ELF-1 (cell line): ENCODE data around the gene HIRA.

Experiments
- DNase-seq: peaks from one replicate; pipeline ENCODE4 v3.0.0-alpha.2; 2016; ENCODE audit warnings: low read depth, low spot score

Gene HIRA

GRCh38 chr22:19407649-19408606 is 23.6 kb downstream of the HIRA start:
- no peak for DNase-seq

- DNase-seq: no peak
These were observed 24.7 kb downstream of the HIRA start for GRCh38 chr22:19406846-19407245.

GRCh38 chr22:19406281-19406811 is 25.2 kb downstream of the HIRA start:
- DNase-seq: no peak

GRCh38 chr22:19405652-19406051 is 25.9 kb downstream of the HIRA start:
- no peak for DNase-seq

DNA sequence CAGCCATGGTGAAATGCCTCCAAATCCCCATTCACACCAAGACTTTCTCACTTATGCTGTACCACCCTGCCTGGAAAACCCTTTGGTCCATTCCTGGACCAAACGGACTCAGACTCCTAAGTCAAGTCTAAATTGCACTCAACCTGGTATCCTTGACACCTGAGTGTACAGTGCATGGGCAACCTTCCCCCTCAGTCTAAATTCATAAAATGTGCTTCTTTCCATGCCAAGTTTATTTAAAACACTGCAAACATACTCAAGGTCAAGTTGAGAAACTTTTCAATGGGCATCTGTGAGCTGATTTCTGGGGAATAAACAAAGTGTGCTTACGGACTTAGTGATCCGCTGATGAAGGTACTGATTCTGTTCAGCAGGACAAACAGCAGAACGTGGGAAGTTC is 26.4 kb downstream of the HIRA start:
- no peak for DNase-seq

GRCh38 chr22:19404676-19405075 is 26.9 kb downstream of the HIRA start:
- no peak for DNase-seq

DNA sequence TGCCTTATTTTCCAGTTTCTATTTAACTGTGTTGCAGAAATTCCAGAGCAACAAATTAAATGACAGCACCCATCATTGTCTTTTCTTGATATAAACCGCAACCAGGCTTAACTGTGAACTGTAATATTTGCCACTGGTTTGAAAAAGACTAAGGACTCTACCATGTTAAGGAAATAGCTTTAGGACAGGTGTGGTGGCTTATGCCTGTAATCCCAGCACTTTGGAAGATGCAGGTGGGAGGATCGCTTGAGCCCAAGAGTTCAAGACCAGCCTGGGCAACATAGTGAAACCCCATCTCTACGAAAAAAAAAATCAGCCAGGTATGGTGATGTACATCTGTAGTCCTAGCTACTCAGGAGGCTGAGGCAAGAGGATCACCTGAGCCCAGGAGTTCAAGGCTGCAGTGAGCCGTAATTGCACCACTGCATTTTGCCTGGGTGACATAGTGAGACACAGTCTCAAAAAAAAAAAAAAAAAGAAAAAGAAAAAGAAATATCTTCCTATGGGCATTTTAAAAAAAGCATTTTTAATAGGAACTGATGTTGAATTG is 28.8 kb downstream of the HIRA start:
- no peak for DNase-seq

GRCh38 chr22:19401483-19401882 is 30.1 kb downstream of the HIRA start:
- no peak for DNase-seq

DNA sequence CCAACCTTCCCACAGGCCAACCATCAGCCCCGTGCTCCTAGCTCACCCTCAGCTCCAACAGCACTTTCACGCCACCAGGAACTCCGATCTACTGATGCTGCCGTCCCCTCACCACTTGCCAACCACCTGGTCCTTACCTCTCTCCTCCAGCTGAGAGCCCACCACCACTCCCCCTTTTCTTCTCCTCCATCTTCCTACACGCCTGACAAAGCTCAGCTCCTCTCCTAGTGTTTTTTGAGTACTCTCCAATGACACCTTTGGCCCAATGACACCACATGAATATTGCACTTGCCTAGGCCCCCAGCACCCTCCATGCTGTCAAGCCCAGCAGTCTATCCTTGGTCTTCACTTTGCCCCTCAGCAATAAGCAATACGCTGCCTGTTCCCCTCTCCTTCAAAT is 30.7 kb downstream of the HIRA start:
- no peak for DNase-seq

DNA sequence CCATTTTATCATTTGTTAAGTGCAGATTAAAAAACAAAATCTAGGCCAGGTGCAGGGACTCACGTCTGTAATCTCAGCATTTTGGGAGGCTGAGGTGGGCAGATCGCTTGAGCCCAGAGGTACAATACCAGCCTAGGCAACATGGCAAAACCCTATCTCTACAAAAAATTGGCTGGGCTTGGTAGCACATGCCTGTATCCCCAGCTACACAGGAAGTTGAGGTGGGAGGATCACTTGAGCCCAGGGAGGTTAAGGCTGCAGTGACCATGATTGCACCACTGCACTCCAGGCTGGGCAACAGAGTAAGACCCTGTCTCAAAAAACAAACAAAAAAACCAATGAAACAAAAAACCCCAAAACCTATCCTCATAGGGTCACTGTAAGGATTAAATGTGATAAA is 32.9 kb downstream of the HIRA start:
- DNase-seq: no peak

DNA sequence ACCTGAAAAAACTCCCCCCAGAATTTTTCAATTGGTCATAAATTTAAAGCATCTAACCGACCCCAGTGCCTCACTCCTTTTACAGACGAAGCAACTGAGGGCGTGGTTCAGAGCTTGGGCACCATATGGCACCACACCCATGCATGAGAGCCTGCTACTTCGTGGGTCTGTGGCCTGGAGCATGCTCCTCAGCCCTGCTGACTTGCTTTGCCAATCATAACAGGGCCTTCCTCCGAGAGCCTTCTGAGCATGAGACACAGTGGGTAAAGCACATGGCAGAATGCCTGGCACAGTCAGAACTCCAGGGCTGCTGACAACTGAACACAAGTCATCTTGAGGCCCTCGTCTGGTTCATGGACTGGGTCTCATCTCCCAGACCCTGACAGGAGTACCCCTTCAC is 33.3 kb downstream of the HIRA start:
- no peak for DNase-seq

DNA sequence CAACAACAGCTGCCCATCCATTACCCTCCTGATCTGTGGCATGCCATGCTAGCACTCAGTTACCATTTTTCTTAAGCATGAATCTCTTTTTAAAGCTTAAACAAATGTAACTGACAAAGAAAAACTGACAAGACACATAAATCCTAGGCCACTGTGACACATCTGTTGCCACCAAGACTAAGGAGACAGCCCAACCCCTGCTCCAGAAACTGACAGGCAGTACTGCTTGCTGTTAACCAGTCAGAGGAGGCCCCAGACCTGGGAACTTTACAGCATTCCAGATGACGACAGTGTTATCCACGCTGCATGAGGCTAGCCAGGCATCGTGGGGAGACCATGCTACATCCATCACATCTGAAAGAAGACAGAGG is 33.8 kb downstream of the HIRA start:
- no peak for DNase-seq

DNA sequence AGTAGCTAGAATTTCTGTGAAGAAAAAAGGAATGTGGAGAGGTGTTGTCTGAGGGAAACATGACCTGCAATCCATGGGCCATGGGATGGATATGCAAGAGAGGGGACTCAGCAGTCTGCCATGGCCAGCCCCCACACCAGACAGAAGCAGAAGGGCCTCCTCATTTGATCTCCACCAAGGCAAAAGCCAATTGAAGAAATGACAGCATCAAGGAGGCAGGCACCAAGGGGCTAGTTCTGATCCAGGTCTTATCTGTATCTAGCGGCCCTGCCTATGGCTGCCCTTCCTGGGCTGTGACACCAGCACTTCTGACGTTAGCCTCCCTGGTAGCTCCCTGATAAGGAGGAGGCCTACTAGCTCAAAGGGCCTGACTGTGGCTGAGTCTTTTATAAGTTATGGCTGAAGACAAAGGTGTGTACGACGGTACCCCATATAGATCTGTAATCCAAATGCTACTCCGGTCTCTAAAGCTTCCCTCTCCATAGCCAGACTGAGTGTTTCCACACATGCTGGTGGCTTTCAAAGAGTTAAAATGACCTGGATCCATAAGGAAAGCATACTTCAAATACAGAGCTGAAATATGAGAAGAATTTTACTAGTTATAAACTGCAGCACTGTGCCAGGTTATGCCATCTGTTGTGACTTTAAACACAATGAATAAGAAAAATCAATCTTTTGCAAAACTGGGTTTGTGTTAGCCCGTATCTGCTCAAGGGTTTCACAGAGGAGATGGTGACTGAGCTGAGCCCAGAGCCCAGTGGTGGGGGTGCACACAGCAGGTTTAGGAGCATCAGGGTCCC is 34.4 kb downstream of the HIRA start:
- DNase-seq: no peak

GRCh38 chr22:19396561-19396933 is 35.0 kb downstream of the HIRA start:
- DNase-seq: no peak

DNA sequence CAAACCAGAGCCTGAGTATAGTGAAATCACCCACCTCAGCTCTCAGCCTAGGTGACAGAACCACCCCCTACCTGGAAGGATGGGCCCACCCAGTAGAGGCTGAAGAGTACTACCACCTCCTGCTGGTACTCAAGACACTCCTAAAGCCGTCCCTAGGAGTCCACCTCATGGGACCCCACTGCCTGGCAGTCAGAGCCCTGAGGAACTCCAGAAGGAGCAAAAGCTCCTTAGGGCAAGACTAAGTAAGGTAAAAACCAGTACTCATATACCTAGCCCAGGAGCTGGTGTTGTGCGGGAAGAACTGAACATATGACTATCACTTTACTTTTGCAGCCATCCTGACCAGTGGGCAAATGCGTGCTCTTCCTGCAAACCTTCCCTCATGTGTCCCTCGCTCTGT is 36.3 kb downstream of the HIRA start:
- DNase-seq: no peak

GRCh38 chr22:19394274-19395050 is 37.1 kb downstream of the HIRA start:
- no peak for DNase-seq

- no peak for DNase-seq
These were observed 37.8 kb downstream of the HIRA start for GRCh38 chr22:19393704-19394103.

DNA sequence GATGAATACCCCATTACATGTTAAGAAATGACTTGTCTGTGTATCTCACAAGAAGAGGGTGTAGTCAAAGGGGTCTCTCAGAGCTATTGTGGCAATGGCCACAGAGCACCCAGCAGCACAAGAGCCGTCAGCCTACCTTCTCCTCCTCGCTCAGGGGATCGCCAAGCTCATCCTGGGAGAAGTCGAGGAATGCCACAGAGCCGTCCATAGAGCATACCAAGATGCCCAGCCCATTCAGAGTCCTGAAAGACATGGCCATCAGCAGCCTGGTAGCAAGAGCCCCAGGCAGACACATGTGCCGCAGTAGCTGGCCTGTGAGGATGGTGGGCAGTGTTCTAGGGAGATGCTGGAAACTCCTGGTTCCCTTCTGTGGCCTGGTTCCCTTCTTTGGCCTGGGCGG is 44.0 kb downstream of the HIRA start:
- DNase-seq: no peak

- no peak for DNase-seq
These were observed 44.5 kb downstream of the HIRA start for GRCh38 chr22:19387038-19387437.

DNA sequence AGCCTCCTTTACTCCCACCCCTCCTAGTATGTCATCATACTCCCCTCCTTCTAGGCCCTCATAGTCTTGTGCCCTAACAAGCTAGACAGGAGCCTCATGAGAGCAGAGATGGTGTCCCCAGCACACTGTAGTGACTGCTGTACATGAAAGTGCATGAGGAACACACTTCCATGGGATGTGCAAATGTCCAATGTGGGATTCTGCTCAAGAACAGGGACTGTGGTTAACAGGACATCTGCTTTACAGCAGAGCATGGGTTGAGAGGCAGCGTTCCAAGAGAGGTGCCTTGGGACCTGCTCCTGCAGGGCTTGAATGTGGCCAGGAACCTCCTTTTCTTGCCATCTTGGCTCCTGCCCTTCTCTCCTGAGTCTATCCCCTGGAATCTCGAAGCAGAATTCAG is 45.3 kb downstream of the HIRA start:
- no peak for DNase-seq

- DNase-seq: no peak
These were observed 46.2 kb downstream of the HIRA start for GRCh38 chr22:19385221-19385906.
